ENCODE measurements around the gene PTPRZ1. TPM values are rescaled to one million over a fixed set of nuclear protein-coding genes. Genes with fewer than 3 reads are reported as not detected.

The PTPRZ1 gene
- total RNA-seq, 4 donors from 2014 or later, result 3.5 to 26.4 (median 11.0) TPM

GRCh38 chr7:121936951-121937623, 64.1 kb downstream of the PTPRZ1 start:
- no peak for DNase-seq (ENCODE audit: low spot score in 2 of 2)
- Histone ChIP-seq H3K4me3 (no peak overlapping the region), H3K36me3 (no peaks in the 10 kb centered on the region), H3K9me3 (no peaks in the 10 kb centered on the region), H3K27ac (no peak overlapping the region), H3K4me1 (peaks cover 0 to 8% (median 0%) of the 10 kb centered on the region in 4 donors), H3K27me3 (no peaks in the 10 kb centered on the region)
- TF ChIP-seq, protein P1, sequence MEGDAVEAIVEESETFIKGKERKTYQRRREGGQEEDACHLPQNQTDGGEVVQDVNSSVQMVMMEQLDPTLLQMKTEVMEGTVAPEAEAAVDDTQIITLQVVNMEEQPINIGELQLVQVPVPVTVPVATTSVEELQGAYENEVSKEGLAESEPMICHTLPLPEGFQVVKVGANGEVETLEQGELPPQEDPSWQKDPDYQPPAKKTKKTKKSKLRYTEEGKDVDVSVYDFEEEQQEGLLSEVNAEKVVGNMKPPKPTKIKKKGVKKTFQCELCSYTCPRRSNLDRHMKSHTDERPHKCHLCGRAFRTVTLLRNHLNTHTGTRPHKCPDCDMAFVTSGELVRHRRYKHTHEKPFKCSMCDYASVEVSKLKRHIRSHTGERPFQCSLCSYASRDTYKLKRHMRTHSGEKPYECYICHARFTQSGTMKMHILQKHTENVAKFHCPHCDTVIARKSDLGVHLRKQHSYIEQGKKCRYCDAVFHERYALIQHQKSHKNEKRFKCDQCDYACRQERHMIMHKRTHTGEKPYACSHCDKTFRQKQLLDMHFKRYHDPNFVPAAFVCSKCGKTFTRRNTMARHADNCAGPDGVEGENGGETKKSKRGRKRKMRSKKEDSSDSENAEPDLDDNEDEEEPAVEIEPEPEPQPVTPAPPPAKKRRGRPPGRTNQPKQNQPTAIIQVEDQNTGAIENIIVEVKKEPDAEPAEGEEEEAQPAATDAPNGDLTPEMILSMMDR (IDR thresholded peaks at IDR 0.05), result no peak
- no peak for TF ChIP-seq EP300 (IDR thresholded peaks at IDR 0.05)
- no peak for TF ChIP-seq POLR2A (IDR thresholded peaks at IDR 0.05)
- 87 to 88% methylated on average over 6 of the region's 6 CpGs for WGBS, 2 donors

DNA sequence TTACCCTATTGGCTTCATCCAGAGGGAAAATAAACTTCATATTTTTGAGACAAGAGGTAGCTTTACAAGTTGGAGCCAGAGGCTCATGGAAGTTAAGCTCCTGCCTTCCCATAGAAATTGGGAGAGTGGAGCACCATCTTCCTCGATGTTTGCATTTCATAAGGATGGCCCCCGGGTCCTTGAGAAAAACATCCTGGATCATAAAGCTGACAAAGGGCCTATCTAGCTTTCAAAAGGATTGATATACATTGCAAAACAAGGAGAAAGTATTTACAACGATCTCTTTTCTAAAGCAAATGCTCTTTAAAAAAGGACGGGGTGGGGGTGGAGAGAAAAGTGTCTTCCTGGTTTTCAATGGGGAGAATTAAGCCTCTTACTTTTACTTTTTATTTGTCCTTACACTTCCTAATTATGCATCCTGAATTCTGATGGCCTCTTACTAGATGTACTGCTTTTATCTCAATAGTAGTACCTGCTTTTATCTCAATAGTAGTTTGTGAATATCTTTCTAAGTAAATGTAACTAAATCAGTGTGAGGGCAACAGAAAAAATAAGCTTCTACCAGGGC, 65.6 kb downstream of the PTPRZ1 start:
- H3K4me3 ChIP-seq, result no peak overlapping the region
- H3K27me3 ChIP-seq, result no peaks in the 10 kb centered on the region
- 17 to 21% methylated on average over 4 of the region's 4 CpGs for WGBS, 2 donors
- H3K4me1 ChIP-seq, result peaks cover 0 to 8% (median 0%) of the 10 kb centered on the region in 4 donors
- no peak overlapping the region for H3K27ac ChIP-seq
- H3K9me3 ChIP-seq, result no peaks in the 10 kb centered on the region
- DNase-seq (ENCODE audit: low spot score in 2 of 2), result no peak
- no peaks in the 10 kb centered on the region for H3K36me3 ChIP-seq
- TF ChIP-seq, protein P1 (IDR thresholded peaks at IDR 0.05), result no peak
- TF ChIP-seq EP300 (IDR thresholded peaks at IDR 0.05) (no peak), POLR2A (IDR thresholded peaks at IDR 0.05) (no peak)

GRCh38 chr7:121940918-121941317, 68.0 kb downstream of the PTPRZ1 start:
- 48 to 54% methylated on average over 3 of the region's 3 CpGs for WGBS, 2 donors
- no peaks in the 10 kb centered on the region for H3K36me3 ChIP-seq

DNA sequence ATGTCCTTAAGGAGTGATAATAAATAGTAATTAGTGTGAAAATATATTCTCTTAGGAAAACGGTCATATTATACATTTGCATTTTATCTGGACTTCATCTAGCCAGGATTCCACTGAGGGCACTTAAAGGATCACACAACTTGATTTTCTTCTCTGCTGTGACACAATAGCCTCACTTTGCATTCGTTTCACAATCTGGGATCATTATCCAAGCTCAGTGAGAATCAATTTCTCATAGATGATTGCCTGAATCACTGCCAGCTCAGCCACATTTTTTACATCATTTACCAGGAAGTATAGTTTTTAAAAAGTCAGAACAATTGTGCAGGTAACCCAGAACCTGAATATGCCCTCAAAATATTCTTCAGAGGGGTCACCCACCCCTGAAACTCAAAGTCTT, 68.9 kb downstream of the PTPRZ1 start:
- peaks cover 0 to 8% (median 0%) of the 10 kb centered on the region in 4 donors for H3K4me1 ChIP-seq
- no peak overlapping the region for H3K27ac ChIP-seq
- no peak for DNase-seq (ENCODE audit: low spot score in 2 of 2)
- H3K36me3 ChIP-seq, result no peaks in the 10 kb centered on the region
- TF ChIP-seq POLR2A (IDR thresholded peaks at IDR 0.05), result no peak
- TF ChIP-seq, protein P1 (IDR thresholded peaks at IDR 0.05), result no peak
- H3K27me3 ChIP-seq, result no peaks in the 10 kb centered on the region
- H3K4me3 ChIP-seq, result no peak overlapping the region
- 30 to 36% methylated on average over 2 of the region's 2 CpGs for WGBS, 2 donors
- no peaks in the 10 kb centered on the region for H3K9me3 ChIP-seq

More at GRCh38 chr7:121940918-121941317, 68.0 kb downstream of the PTPRZ1 start:
- Histone ChIP-seq H3K4me1 (peaks cover 0 to 8% (median 0%) of the 10 kb centered on the region in 4 donors), H3K27ac (no peak overlapping the region), H3K27me3 (no peaks in the 10 kb centered on the region), H3K9me3 (no peaks in the 10 kb centered on the region), H3K4me3 (no peak overlapping the region)
- no peak for DNase-seq (ENCODE audit: low spot score in 2 of 2)
- TF ChIP-seq, protein P1 (IDR thresholded peaks at IDR 0.05), result no peak
- TF ChIP-seq POLR2A (IDR thresholded peaks at IDR 0.05), result no peak
- TF ChIP-seq EP300 (IDR thresholded peaks at IDR 0.05), result no peak

GRCh38 chr7:121945066-121945465, 72.1 kb downstream of the PTPRZ1 start:
- H3K27me3 ChIP-seq, result no peaks in the 10 kb centered on the region
- no peaks in the 10 kb centered on the region for H3K9me3 ChIP-seq
- no peak for TF ChIP-seq POLR2A (IDR thresholded peaks at IDR 0.05)
- TF ChIP-seq EP300 (IDR thresholded peaks at IDR 0.05), result no peak
- TF ChIP-seq, protein P1 (IDR thresholded peaks at IDR 0.05), result no peak
- H3K4me3 ChIP-seq, result no peak overlapping the region
- H3K27ac ChIP-seq, result no peak overlapping the region
- no peak for DNase-seq (ENCODE audit: low spot score in 2 of 2)
- no peaks in the 10 kb centered on the region for H3K4me1 ChIP-seq
- H3K36me3 ChIP-seq, result no peaks in the 10 kb centered on the region
